Neural cell (in vitro differentiated cells): ENCODE results near the gene IPO11. TPM values are rescaled to one million over a fixed set of nuclear protein-coding genes. Genes with fewer than 3 reads are reported as not detected.
"Not testable (repeated sequence)": the region's sequence is repeated elsewhere in the genome, so short reads cannot be mapped to it uniquely, and the experiment has no call there.

ENCODE experiments used
- H2AFZ ChIP-seq: fragments of 200-600, 300-800 bp; sonication (generic), shearing (Covaris generic); 2 replicates; pipeline ENCODE4 v1.6.0; 2014; ENCODE audit warnings: low read depth, mild to moderate bottlenecking, antibody characterized with exemption, low read length, moderate library complexity
- H3F3A ChIP-seq: fragments of 200-600 bp; shearing (Covaris generic); 2 replicates; pipeline ENCODE4 v1.6.1; 2016; ENCODE audit warnings: mild to moderate bottlenecking, moderate library complexity, mixed read lengths, antibody characterized with exemption, low read length; ENCODE audit not compliant: insufficient read depth, poor library complexity, severe bottlenecking
- H3K27ac ChIP-seq: fragments of 200-600, 300-800 bp; sonication (generic), shearing (Covaris generic); 2 replicates; pipeline ENCODE4 v1.5.1; 2014; ENCODE audit warnings: mild to moderate bottlenecking, low read length, moderate library complexity
- H3K27me3 ChIP-seq: fragments of 300-800, 200-600 bp; sonication (generic), shearing (Covaris generic); 2 replicates; pipeline ENCODE4 v1.6.0; 2014; ENCODE audit warnings: mild to moderate bottlenecking, low read depth, low read length, moderate library complexity; ENCODE audit not compliant: insufficient read depth
- H3K36me3 ChIP-seq: fragments of 300-800, 200-600 bp; sonication (generic), shearing (Covaris generic); 2 replicates; pipeline ENCODE4 v1.5.1; 2014; ENCODE audit warnings: mild to moderate bottlenecking, antibody characterized with exemption, low read length, moderate library complexity; ENCODE audit not compliant: insufficient read depth
- H3K4me2 ChIP-seq: fragments of 300-800, 200-600 bp; sonication (generic), shearing (Covaris generic); 2 replicates; pipeline ENCODE4 v1.6.0; 2014; ENCODE audit warnings: mild to moderate bottlenecking, low read length
- H3K4me3 ChIP-seq: fragments of 300-800, 200-600 bp; sonication (generic), shearing (Covaris generic); 2 replicates; pipeline ENCODE4 v1.5.1; 2014; ENCODE audit warnings: mild to moderate bottlenecking, low read length, moderate library complexity
- H3K79me2 ChIP-seq: fragments of 200-600 bp; shearing (Covaris generic); replicated peaks from 2 replicates; pipeline ENCODE4 v1.6.0; 2014; ENCODE audit warnings: mild to moderate bottlenecking, low read length, moderate library complexity; ENCODE audit not compliant: insufficient read depth
- H3K9ac ChIP-seq: fragments of 300-800, 200-600 bp; sonication (generic), shearing (Covaris generic); 2 replicates; pipeline ENCODE4 v1.6.1; 2016; ENCODE audit warnings: mild to moderate bottlenecking, low read length, mixed read lengths
- H3K9me2 ChIP-seq: fragments of 200-600 bp; shearing (Covaris generic); 2 replicates; pipeline ENCODE4 v1.6.1; 2016; ENCODE audit warnings: mild to moderate bottlenecking, low read length, mixed read lengths; ENCODE audit not compliant: insufficient read depth
- H3K9me3 ChIP-seq: fragments of 200-600, 300-800 bp; sonication (generic), shearing (Covaris generic); 2 replicates; pipeline ENCODE4 v1.6.1; 2016; ENCODE audit warnings: mild to moderate bottlenecking, mixed run types, low read length, moderate library complexity, mixed read lengths
- H4K20me1 ChIP-seq: fragments of 200-600 bp; shearing (Covaris generic); 2 replicates; pipeline ENCODE4 v1.6.1; 2016; ENCODE audit warnings: mild to moderate bottlenecking, mixed run types; ENCODE audit not compliant: insufficient read depth
- EP300 ChIP-seq: fragments of 450-650 bp; conservative IDR thresholded peaks from 2 replicates; pipeline ENCODE4 v1.6.1; 2014; ENCODE audit warnings: antibody characterized with exemption, mild to moderate bottlenecking, moderate library complexity; ENCODE audit not compliant: poor library complexity, severe bottlenecking
- EZH2 ChIP-seq: fragments of 200-600, 300-800 bp; shearing (Covaris generic), sonication (generic); IDR thresholded peaks from 2 replicates; pipeline ENCODE4 v1.6.1; 2014; ENCODE audit warnings: antibody characterized with exemption, low read length, borderline replicate concordance, mild to moderate bottlenecking; ENCODE audit not compliant: insufficient read depth, poor library complexity, severe bottlenecking
- MXI1 ChIP-seq: fragments of 450-650 bp; conservative IDR thresholded peaks from 2 replicates; pipeline ENCODE4 v1.6.1; 2014; ENCODE audit warnings: antibody characterized with exemption, mild to moderate bottlenecking; ENCODE audit not compliant: poor library complexity, severe bottlenecking
- POLR2AphosphoS5 ChIP-seq: IDR thresholded peaks from 2 replicates; pipeline ENCODE4 v1.6.1; 2012
- RAD21 ChIP-seq: fragments of 450-650 bp; conservative IDR thresholded peaks from 2 replicates; pipeline ENCODE4 v1.6.1; 2014; ENCODE audit warnings: antibody characterized with exemption, mild to moderate bottlenecking, moderate library complexity
- SMC3 ChIP-seq: fragments of 450-650 bp; conservative IDR thresholded peaks from 2 replicates; pipeline ENCODE4 v1.6.1; 2014; ENCODE audit warnings: antibody characterized with exemption, mild to moderate bottlenecking, moderate library complexity; ENCODE audit not compliant: poor library complexity
- TAF1 ChIP-seq: IDR thresholded peaks from 2 replicates; pipeline ENCODE4 v1.6.1; 2012; ENCODE audit warnings: low read depth
- polyA plus RNA-seq: library from polyadenylated mRNA; depleted of rRNA; stranded (reverse); fragments of >200 nt; gene quantifications from 2 replicates; pipeline ENCODE4 v1.2.3, GENCODE V29; 2014
- TF ChIP-seq, protein P1 (sequence below): fragments of 450-650 bp; IDR thresholded peaks from 2 replicates; pipeline ENCODE4 v1.5.1; 2014; ENCODE audit warnings: antibody characterized with exemption, mild to moderate bottlenecking, moderate library complexity; ENCODE audit not compliant: poor library complexity, severe bottlenecking
- TF ChIP-seq, protein P2 (sequence below): IDR thresholded peaks from 2 replicates; pipeline ENCODE4 v1.6.1; 2012; ENCODE audit warnings: borderline replicate concordance

IPO11 gene
- polyA plus RNA-seq, 1 donor from 2014 or later, result 12.5 TPM

DNA sequence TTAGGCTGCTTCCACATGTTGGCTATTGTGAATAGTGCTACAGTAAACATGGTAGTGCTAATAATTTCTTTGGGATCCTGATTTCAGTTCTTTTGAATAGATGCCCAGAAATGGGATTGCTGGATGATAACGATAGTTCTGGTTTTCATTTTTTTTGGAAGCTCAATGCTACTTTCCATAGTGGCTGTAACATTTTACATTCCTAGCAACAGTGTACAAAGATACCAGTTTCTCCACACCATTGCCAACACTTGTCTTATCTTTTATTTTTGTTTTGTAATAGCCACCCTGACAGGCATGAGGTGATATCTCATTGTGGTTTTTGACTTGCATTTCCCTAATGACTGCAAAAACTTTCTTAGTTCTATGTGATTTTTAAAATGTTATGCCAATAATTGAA lies 97.2 kb downstream of the IPO11 start:
- no peak overlapping the region for H2AFZ ChIP-seq
- no peaks in the 10 kb centered on the region for H3F3A ChIP-seq
- H3K4me3 ChIP-seq, result no peak overlapping the region
- no peaks in the 10 kb centered on the region for H4K20me1 ChIP-seq
- no peak overlapping the region for H3K27ac ChIP-seq
- H3K36me3 ChIP-seq, result no peaks in the 10 kb centered on the region
- H3K79me2 ChIP-seq, result no peaks in the 10 kb centered on the region
- no peaks in the 10 kb centered on the region for H3K9me3 ChIP-seq
- no peak overlapping the region for H3K4me2 ChIP-seq
- TF ChIP-seq EP300 (no peak), MXI1 (no peak), EZH2 (no peak), TAF1 (no peak), POLR2AphosphoS5 (no peak), SMC3 (no peak), RAD21 (no peak)
- TF ChIP-seq, protein P1, sequence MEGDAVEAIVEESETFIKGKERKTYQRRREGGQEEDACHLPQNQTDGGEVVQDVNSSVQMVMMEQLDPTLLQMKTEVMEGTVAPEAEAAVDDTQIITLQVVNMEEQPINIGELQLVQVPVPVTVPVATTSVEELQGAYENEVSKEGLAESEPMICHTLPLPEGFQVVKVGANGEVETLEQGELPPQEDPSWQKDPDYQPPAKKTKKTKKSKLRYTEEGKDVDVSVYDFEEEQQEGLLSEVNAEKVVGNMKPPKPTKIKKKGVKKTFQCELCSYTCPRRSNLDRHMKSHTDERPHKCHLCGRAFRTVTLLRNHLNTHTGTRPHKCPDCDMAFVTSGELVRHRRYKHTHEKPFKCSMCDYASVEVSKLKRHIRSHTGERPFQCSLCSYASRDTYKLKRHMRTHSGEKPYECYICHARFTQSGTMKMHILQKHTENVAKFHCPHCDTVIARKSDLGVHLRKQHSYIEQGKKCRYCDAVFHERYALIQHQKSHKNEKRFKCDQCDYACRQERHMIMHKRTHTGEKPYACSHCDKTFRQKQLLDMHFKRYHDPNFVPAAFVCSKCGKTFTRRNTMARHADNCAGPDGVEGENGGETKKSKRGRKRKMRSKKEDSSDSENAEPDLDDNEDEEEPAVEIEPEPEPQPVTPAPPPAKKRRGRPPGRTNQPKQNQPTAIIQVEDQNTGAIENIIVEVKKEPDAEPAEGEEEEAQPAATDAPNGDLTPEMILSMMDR, result no peak
- TF ChIP-seq, protein P2, sequence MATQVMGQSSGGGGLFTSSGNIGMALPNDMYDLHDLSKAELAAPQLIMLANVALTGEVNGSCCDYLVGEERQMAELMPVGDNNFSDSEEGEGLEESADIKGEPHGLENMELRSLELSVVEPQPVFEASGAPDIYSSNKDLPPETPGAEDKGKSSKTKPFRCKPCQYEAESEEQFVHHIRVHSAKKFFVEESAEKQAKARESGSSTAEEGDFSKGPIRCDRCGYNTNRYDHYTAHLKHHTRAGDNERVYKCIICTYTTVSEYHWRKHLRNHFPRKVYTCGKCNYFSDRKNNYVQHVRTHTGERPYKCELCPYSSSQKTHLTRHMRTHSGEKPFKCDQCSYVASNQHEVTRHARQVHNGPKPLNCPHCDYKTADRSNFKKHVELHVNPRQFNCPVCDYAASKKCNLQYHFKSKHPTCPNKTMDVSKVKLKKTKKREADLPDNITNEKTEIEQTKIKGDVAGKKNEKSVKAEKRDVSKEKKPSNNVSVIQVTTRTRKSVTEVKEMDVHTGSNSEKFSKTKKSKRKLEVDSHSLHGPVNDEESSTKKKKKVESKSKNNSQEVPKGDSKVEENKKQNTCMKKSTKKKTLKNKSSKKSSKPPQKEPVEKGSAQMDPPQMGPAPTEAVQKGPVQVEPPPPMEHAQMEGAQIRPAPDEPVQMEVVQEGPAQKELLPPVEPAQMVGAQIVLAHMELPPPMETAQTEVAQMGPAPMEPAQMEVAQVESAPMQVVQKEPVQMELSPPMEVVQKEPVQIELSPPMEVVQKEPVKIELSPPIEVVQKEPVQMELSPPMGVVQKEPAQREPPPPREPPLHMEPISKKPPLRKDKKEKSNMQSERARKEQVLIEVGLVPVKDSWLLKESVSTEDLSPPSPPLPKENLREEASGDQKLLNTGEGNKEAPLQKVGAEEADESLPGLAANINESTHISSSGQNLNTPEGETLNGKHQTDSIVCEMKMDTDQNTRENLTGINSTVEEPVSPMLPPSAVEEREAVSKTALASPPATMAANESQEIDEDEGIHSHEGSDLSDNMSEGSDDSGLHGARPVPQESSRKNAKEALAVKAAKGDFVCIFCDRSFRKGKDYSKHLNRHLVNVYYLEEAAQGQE, result no peak
- H3K9me2 ChIP-seq, result no peaks in the 10 kb centered on the region
- H3K27me3 ChIP-seq, result no peaks in the 10 kb centered on the region
- no peak overlapping the region for H3K9ac ChIP-seq

DNA sequence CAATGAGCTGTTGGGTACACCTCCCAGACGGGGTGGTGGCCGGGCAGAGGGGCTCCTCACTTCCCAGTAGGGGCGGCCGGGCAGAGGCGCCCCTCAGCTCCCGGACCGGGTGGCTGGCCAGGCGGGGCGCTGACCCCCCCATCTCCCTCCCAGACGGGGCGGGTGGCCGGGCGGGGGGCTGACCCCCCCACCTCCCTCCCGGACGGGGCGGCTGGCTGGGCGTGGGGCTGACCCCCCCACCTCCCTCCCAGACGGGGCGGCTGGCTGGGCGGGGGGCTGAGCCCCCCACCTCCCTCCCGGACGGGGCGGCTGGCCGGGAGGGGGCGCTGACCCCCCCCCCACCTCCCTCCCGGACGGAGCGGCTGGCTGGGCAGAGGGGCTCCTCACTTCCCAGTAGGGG lies 100.5 kb downstream of the IPO11 start:
- not testable (repeated sequence) for H3K9me2 ChIP-seq, H3K79me2 ChIP-seq, H3K9me3 ChIP-seq, H3K9ac ChIP-seq, H3K27ac ChIP-seq, H3K36me3 ChIP-seq, H3F3A ChIP-seq, H2AFZ ChIP-seq, H3K4me2 ChIP-seq, H4K20me1 ChIP-seq, H3K27me3 ChIP-seq, H3K4me3 ChIP-seq

DNA sequence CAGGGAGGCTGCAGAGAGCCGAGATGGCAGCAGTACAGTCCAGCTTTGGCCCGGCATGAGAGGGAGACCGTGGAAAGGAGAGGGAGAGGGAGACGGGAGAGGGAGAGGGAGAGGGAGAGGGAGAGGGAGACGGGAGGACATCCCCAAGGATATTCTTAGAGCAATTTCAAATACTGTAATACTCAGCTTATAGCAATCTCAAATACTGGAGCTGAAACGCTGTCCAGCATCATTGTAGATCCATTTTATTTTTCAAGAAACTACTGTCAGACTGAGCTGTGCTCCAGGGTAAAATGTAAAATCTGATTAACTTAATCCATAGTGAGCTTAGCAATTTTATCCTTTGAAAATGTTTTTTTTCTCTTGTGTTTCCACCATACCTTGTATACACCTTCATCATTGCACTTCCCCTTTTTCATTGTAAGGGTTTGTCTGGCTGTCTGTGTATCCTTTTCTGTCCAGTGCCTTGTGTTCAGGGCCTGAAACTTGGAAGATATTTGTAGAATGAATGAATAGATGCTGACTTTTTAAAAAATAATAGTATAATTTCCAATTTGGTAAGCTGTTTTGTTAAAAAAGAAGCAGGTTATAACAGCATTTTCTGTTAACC lies 102.1 kb downstream of the IPO11 start:
- Histone ChIP-seq H3K27me3 (no peaks in the 10 kb centered on the region), H3K4me3 (no peak overlapping the region), H3K9me3 (no peaks in the 10 kb centered on the region), H3K79me2 (no peaks in the 10 kb centered on the region), H4K20me1 (no peaks in the 10 kb centered on the region), H3K27ac (no peak overlapping the region), H3K9ac (no peak overlapping the region), H3K4me2 (no peak overlapping the region), H3K9me2 (no peaks in the 10 kb centered on the region), H3F3A (no peaks in the 10 kb centered on the region), H3K36me3 (peaks cover 4% of the 10 kb centered on the region), H2AFZ (no peak overlapping the region)
- TF ChIP-seq, protein P1, result no peak
- TF ChIP-seq POLR2AphosphoS5, result no peak
- no peak for TF ChIP-seq TAF1
- TF ChIP-seq EP300, result no peak
- no peak for TF ChIP-seq EZH2
- no peak for TF ChIP-seq RAD21
- TF ChIP-seq, protein P2, result no peak
- no peak for TF ChIP-seq MXI1
- no peak for TF ChIP-seq SMC3
